Testis (tissue), 3 donors: Measurements from ENCODE around the gene SKAP1. TPM values are rescaled to one million over a fixed set of nuclear protein-coding genes. Genes with fewer than 3 reads are reported as not detected.

Experiments
- DNase-seq: peaks from one replicate; pipeline ENCODE4 v3.0.0-alpha.2; 2019
- H3K27ac ChIP-seq, 2 donors: fragments of 200-600 bp; sonication (generic); one replicate each; pipeline ENCODE4 v1.5.1; 2019
- H3K27me3 ChIP-seq: fragments of 200-600 bp; sonication (generic); one replicate; pipeline ENCODE4 v1.5.1; 2019
- H3K36me3 ChIP-seq: fragments of 200-600 bp; sonication (generic); one replicate; pipeline ENCODE4 v1.5.1; 2017; ENCODE audit warnings: low read depth; ENCODE audit errors: missing control alignments
- H3K4me1 ChIP-seq: fragments of 200-600 bp; sonication (generic); one replicate; pipeline ENCODE4 v1.5.1; 2019
- H3K4me3 ChIP-seq, 2 donors: fragments of 200-600 bp; sonication (generic); one replicate each; pipeline ENCODE4 v1.5.1; 2017 to 2019
- H3K9me3 ChIP-seq: fragments of 200-600 bp; sonication (generic); one replicate; pipeline ENCODE4 v1.5.1; 2017
- CTCF ChIP-seq, 3 experiments: fragments of 450-650 bp in 2 of 3; fragments of 200-600 bp in 1 of 3; sonication (generic) in 1 of 3; IDR thresholded peaks; one replicate each; pipeline ENCODE4 v1.5.1; 2016 to 2019; ENCODE audit warnings: antibody characterized with exemption in 3 of 3, mild to moderate bottlenecking in 2 of 3, moderate library complexity in 1 of 3
- POLR2A ChIP-seq: fragments of 450-650 bp; IDR thresholded peaks from one replicate; pipeline ENCODE4 v1.6.1; 2017; ENCODE audit warnings: antibody characterized with exemption, mild to moderate bottlenecking, moderate library complexity
- WGBS, 2 donors: methylation state at CpG; one replicate each; pipeline ENCODE4 v1.1.5; 2018; 5-methylcytosine and 5-hydroxymethylcytosine counted together
- intact Hi-C: fragments of 100-400 bp; cut with DNase I; formaldehyde crosslinking; loops from one replicate; pipeline ENCODE4 v1.15.1; 2023; ENCODE audit warnings: low total_unique reads
- polyA plus RNA-seq: library from polyadenylated mRNA; stranded (reverse); fragments of 350-450 nt; fragmentation: Illumina TruSeq; extraction: RNeasy Lipid Tissue Mini Kit (QIAGEN cat#74804); gene quantifications from one replicate; pipeline ENCODE4 v1.2.3, GENCODE V29; 2014; ENCODE audit warnings: low read depth, low replicate concordance; ENCODE audit not compliant: insufficient read depth
- total RNA-seq, 2 donors: library from RNA; depleted of rRNA; stranded (reverse); fragments of >200 nt; gene quantifications; one replicate each; pipeline ENCODE4 v1.2.3, GENCODE V29; 2016

Gene SKAP1
- total and polyA plus RNA-seq, 3 donors from 2014 or later, result 9.0 to 34.1 (median 16.9) TPM

- no peak for TF ChIP-seq POLR2A
- TF ChIP-seq CTCF (IDR thresholded peaks at IDR 0.05), result peak in 2 of 3 experiments; percentile 9 to 21
- no peaks in the 10 kb centered on the region for H3K27me3 ChIP-seq
- no peaks in the 10 kb centered on the region for H3K36me3 ChIP-seq
- intact Hi-C loops, result no loop called here
- H3K27ac ChIP-seq, result peak within 1 kb of the TSS; percentile 81 to 96
- 0% methylated on average over 7 to 61 of the region's 64 CpGs for WGBS, 2 donors
- no peaks in the 10 kb centered on the region for H3K9me3 ChIP-seq
- peak within 1 kb of the TSS; percentile 76 to 88 for H3K4me3 ChIP-seq
- DNase-seq, result peak; percentile 94
- H3K4me1 ChIP-seq, result peaks cover 10% of the 10 kb centered on the region
Observed at GRCh38 chr17:48107137-48108055, 322.6 kb downstream of the SKAP1 start, which contains the start of gene SNX11. SNX11 (plus strand) TSS chr17:48107766; CDS start chr17:48112044, 4,278 bp downstream.

GRCh38 chr17:48106802-48107136 is 323.2 kb downstream of the SKAP1 start:
- Histone ChIP-seq H3K9me3 (no peaks in the 10 kb centered on the region), H3K4me1 (peaks cover 10% of the 10 kb centered on the region), H3K36me3 (no peaks in the 10 kb centered on the region), H3K4me3 (peak overlapping the region; percentile 76 to 88), H3K27me3 (no peaks in the 10 kb centered on the region), H3K27ac (peak overlapping the region in 1 of 2 donors; percentile 96)
- no peak for TF ChIP-seq CTCF (IDR thresholded peaks at IDR 0.05)
- no peak for TF ChIP-seq POLR2A
- WGBS, 2 donors, result 20 to 27% methylated on average over 13 of the region's 13 CpGs
- DNase-seq, result no peak
- intact Hi-C loops, result no loop called here

GRCh38 chr17:48104440-48104839 is 325.6 kb downstream of the SKAP1 start:
- intact Hi-C loops, result no loop called here
- peaks cover 14% of the 10 kb centered on the region for H3K4me1 ChIP-seq

GRCh38 chr17:48102798-48103715 is 327.0 kb downstream of the SKAP1 start:
- no peak for TF ChIP-seq POLR2A
- TF ChIP-seq CTCF (IDR thresholded peaks at IDR 0.05), result no peak
- Histone ChIP-seq H3K9me3 (no peaks in the 10 kb centered on the region), H3K27ac (no peak overlapping the region), H3K27me3 (no peaks in the 10 kb centered on the region), H3K4me3 (no peak overlapping the region), H3K36me3 (no peaks in the 10 kb centered on the region), H3K4me1 (peaks cover 7% of the 10 kb centered on the region)
- 60 to 77% methylated on average over 14 of the region's 14 CpGs for WGBS, 2 donors
- DNase-seq, result peak; percentile 68
- intact Hi-C loops, result no loop called here

More at GRCh38 chr17:48104440-48104839, 325.6 kb downstream of the SKAP1 start:
- no peak for DNase-seq
- no peaks in the 10 kb centered on the region for H3K27me3 ChIP-seq
- 81 to 91% methylated on average over 7 of the region's 7 CpGs for WGBS, 2 donors
- no peak overlapping the region for H3K4me3 ChIP-seq
- no peak for TF ChIP-seq POLR2A
- no peak overlapping the region for H3K27ac ChIP-seq
- H3K36me3 ChIP-seq, result no peaks in the 10 kb centered on the region
- H3K9me3 ChIP-seq, result no peaks in the 10 kb centered on the region
